Stomach (tissue), 9 donors: ENCODE measurements around the gene MYNN. TPM values are rescaled to one million over a fixed set of nuclear protein-coding genes. Genes with fewer than 3 reads are reported as not detected.

ENCODE experiments used
- DNase-seq, 2 donors: peaks; one replicate each; pipeline versions ENCODE4 v3.0.0 to v3.0.0-alpha.2; 2013 to 2019
- H3K27ac ChIP-seq, 5 donors: fragments of 200-600 bp in 4 of 5; sonication (generic) in 4 of 5; one replicate each; pipeline ENCODE4 v1.5.1; 2013 to 2019; ENCODE audit warnings: mild to moderate bottlenecking in 1 of 5, moderate library complexity in 1 of 5
- H3K27me3 ChIP-seq, 3 donors: fragments of 200-600 bp; sonication (generic); one replicate each; pipeline ENCODE4 v1.5.1; 2017 to 2019; ENCODE audit warnings: mixed run types in 1 of 3
- H3K36me3 ChIP-seq, 4 donors: fragments of 200-600 bp; sonication (generic); 1 replicate in 3 of 4; 2 replicates in 1 of 4; pipeline ENCODE4 v1.5.1; 2016 to 2019
- H3K4me1 ChIP-seq, 4 donors: fragments of 200-600 bp; sonication (generic); one replicate each; pipeline ENCODE4 v1.5.1; 2016 to 2019
- H3K4me3 ChIP-seq, 4 donors: fragments of 200-600 bp; sonication (generic) in 3 of 4; one replicate each; pipeline ENCODE4 v1.5.1; 2016 to 2019; ENCODE audit warnings: mild to moderate bottlenecking in 1 of 4
- H3K9me3 ChIP-seq, 4 donors: fragments of 200-600 bp; sonication (generic); one replicate each; pipeline ENCODE4 v1.5.1; 2016 to 2019
- CTCF ChIP-seq, 7 experiments: fragments of 450-650 bp in 4 of 7; fragments of 200-600 bp in 3 of 7; sonication (generic) in 3 of 7; IDR thresholded peaks; one replicate each; pipeline ENCODE4 v1.5.1; 2016 to 2019; ENCODE audit warnings: antibody characterized with exemption in 7 of 7, control low read depth in 2 of 7, mild to moderate bottlenecking in 1 of 7
- EP300 ChIP-seq: sonication (generic); formaldehyde crosslinking; IDR thresholded peaks from one replicate; pipeline ENCODE4 v1.6.1; 2017; ENCODE audit warnings: antibody characterized with exemption
- POLR2A ChIP-seq, 4 donors: fragments of 450-650 bp; IDR thresholded peaks; one replicate each; pipeline ENCODE4 v1.6.1; 2016; ENCODE audit warnings: antibody characterized with exemption in 4 of 4, control low read depth in 2 of 4, mild to moderate bottlenecking in 1 of 4, moderate library complexity in 1 of 4
- POLR2AphosphoS5 ChIP-seq, 3 donors: sonication (generic); formaldehyde crosslinking; IDR thresholded peaks; one replicate each; pipeline ENCODE4 v1.6.1; 2016; ENCODE audit warnings: antibody characterized with exemption in 3 of 3
- WGBS, 5 donors: extraction: QIAGEN DNeasy Blood & Tissue Kit in 3 of 5; methylation state at CpG; one replicate each; pipeline versions ENCODE4 v1.1.5 to v1.1.7; 2013 to 2018; 5-methylcytosine and 5-hydroxymethylcytosine counted together
- intact Hi-C: fragments of 100-400 bp; cut with DNase I; formaldehyde crosslinking; loops from one replicate; pipeline ENCODE4 v1.15.1; 2023; ENCODE audit warnings: low total_unique reads
- polyA plus RNA-seq, 3 donors: library from polyadenylated mRNA; stranded (reverse); fragments of 200-250 nt; gene quantifications; one replicate each; pipeline ENCODE4 v1.2.3, GENCODE V29; 2013
- total RNA-seq, 5 donors: library from RNA; depleted of rRNA; stranded (reverse); fragments of >200 nt; gene quantifications; one replicate each; pipeline versions ENCODE4 v1.1.0 to v1.2.3, GENCODE V29; 2014 to 2016
- donor health status: healthy with polysubstance abuse.
- donor health status: Bipolar disorder and iron deficiency.
- donor health status: healthy.

MYNN gene
- total and polyA plus RNA-seq, 8 donors, result 6.8 to 136 (median 13.1) TPM

- no peaks in the 10 kb centered on the region for H3K27me3 ChIP-seq
- peak overlapping the region; percentile 67 to 94 (median 77) for H3K4me3 ChIP-seq
- no peak for TF ChIP-seq POLR2AphosphoS5 (IDR thresholded peaks at IDR 0.05)
- TF ChIP-seq EP300, result no peak
- TF ChIP-seq CTCF (IDR thresholded peaks at IDR 0.05), result no peak
- TF ChIP-seq POLR2A (IDR thresholded peaks at IDR 0.05), result no peak
- H3K4me1 ChIP-seq, result peaks cover 23 to 52% (median 38%) of the 10 kb centered on the region in 4 donors
- peak overlapping the region in 4 of 5 donors; percentile 99 to 100 (median 99) for H3K27ac ChIP-seq
- 25 to 42% (median 29%) methylated on average over 5 of the region's 5 CpGs for WGBS, 5 donors
- no peaks in the 10 kb centered on the region for H3K9me3 ChIP-seq
- peaks cover under 1 to 46% (median 42%) of the 10 kb centered on the region in 4 donors for H3K36me3 ChIP-seq
- DNase-seq, result no peak
- intact Hi-C loops, result no loop called here
These were observed 990 bp downstream of the MYNN start for GRCh38 chr3:169774186-169774585.

- intact Hi-C loops, result no loop called here
- no peak for DNase-seq
- 69 to 95% (median 81%) methylated on average over 4 of the region's 4 CpGs for WGBS, 5 donors
- Histone ChIP-seq H3K36me3 (peaks cover 19 to 82% (median 78%) of the 10 kb centered on the region in 4 donors), H3K9me3 (no peaks in the 10 kb centered on the region), H3K4me3 (no peak overlapping the region), H3K27me3 (no peaks in the 10 kb centered on the region), H3K4me1 (peaks cover 23 to 82% (median 38%) of the 10 kb centered on the region in 4 donors), H3K27ac (no peak overlapping the region)
- TF ChIP-seq EP300, result no peak
- no peak for TF ChIP-seq POLR2A (IDR thresholded peaks at IDR 0.05)
- TF ChIP-seq CTCF (IDR thresholded peaks at IDR 0.05), result no peak
- TF ChIP-seq POLR2AphosphoS5 (IDR thresholded peaks at IDR 0.05), result no peak
These were observed 4.6 kb downstream of the MYNN start for GRCh38 chr3:169777822-169778221.

GRCh38 chr3:169780742-169781141 is 7.5 kb downstream of the MYNN start:
- 52 to 60% (median 58%) methylated on average over 2 of the region's 2 CpGs for WGBS, 5 donors
- H3K36me3 ChIP-seq, result peaks cover 27 to 97% (median 95%) of the 10 kb centered on the region in 4 donors

GRCh38 chr3:169781209-169781855 is 8.1 kb downstream of the MYNN start:
- DNase-seq, result no peak
- TF ChIP-seq POLR2AphosphoS5 (IDR thresholded peaks at IDR 0.05) (no peak), EP300 (no peak), CTCF (IDR thresholded peaks at IDR 0.05) (no peak), POLR2A (IDR thresholded peaks at IDR 0.05) (no peak)
- intact Hi-C loops, result no loop called here
- Histone ChIP-seq H3K27me3 (no peaks in the 10 kb centered on the region), H3K36me3 (peaks cover 32 to 98% (median 95%) of the 10 kb centered on the region in 4 donors), H3K4me3 (no peak overlapping the region), H3K4me1 (peaks cover 0 to 56% (median 12%) of the 10 kb centered on the region in 4 donors), H3K27ac (no peak overlapping the region), H3K9me3 (no peaks in the 10 kb centered on the region)
- WGBS, 5 donors, result 72 to 78% (median 77%) methylated on average over 4 of the region's 4 CpGs

More at GRCh38 chr3:169780742-169781141, 7.5 kb downstream of the MYNN start:
- intact Hi-C loops, result no loop called here
- Histone ChIP-seq H3K27ac (no peak overlapping the region), H3K4me1 (peaks cover 4 to 61% (median 17%) of the 10 kb centered on the region in 4 donors), H3K27me3 (no peaks in the 10 kb centered on the region), H3K4me3 (no peak overlapping the region), H3K9me3 (no peaks in the 10 kb centered on the region)
- no peak for DNase-seq
- TF ChIP-seq EP300, result no peak
- TF ChIP-seq CTCF (IDR thresholded peaks at IDR 0.05), result no peak
- no peak for TF ChIP-seq POLR2AphosphoS5 (IDR thresholded peaks at IDR 0.05)
- TF ChIP-seq POLR2A (IDR thresholded peaks at IDR 0.05), result no peak
